Astrocyte (in vitro differentiated cells and primary cell): ENCODE measurements around the gene SIDT2.

Source experiments
- CTCF ChIP-seq: IDR thresholded peaks from 2 replicates; pipeline ENCODE4 v1.5.1; 2011; ENCODE audit warnings: low read depth, mild to moderate bottlenecking, inconsistent platforms, low read length, moderate library complexity; ENCODE audit not compliant: insufficient read depth
- EZH2 ChIP-seq: IDR thresholded peaks from 2 replicates; pipeline ENCODE4 v1.6.1; 2012; ENCODE audit warnings: mild to moderate bottlenecking, low read length, inconsistent platforms; ENCODE audit not compliant: insufficient read depth

- TF ChIP-seq CTCF, result no peak
- no peak for TF ChIP-seq EZH2
Observed at GRCh38 chr11:117180020-117180419, 1.5 kb downstream of the SIDT2 start.
